Measurements from ENCODE around the gene ASTL.

ASTL gene

DNA sequence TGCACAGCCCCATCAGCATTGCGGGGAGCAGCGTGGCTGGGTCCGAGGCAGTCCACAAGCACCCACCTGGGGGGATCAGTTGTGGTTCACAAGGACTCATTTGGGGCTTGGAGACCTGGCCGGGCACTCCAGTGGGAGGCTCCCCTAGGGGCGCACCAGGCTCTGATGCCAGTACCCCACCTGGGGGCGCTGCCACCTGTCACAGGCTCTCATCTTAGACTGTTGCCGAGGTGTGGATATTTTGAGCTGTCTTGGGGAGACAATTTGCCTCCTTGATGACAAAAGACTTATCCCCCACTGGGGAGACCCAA, 25.0 kb downstream of the ASTL start:
- DNase-seq (ENCODE audit: low read depth, low spot score) = no peak

DNA sequence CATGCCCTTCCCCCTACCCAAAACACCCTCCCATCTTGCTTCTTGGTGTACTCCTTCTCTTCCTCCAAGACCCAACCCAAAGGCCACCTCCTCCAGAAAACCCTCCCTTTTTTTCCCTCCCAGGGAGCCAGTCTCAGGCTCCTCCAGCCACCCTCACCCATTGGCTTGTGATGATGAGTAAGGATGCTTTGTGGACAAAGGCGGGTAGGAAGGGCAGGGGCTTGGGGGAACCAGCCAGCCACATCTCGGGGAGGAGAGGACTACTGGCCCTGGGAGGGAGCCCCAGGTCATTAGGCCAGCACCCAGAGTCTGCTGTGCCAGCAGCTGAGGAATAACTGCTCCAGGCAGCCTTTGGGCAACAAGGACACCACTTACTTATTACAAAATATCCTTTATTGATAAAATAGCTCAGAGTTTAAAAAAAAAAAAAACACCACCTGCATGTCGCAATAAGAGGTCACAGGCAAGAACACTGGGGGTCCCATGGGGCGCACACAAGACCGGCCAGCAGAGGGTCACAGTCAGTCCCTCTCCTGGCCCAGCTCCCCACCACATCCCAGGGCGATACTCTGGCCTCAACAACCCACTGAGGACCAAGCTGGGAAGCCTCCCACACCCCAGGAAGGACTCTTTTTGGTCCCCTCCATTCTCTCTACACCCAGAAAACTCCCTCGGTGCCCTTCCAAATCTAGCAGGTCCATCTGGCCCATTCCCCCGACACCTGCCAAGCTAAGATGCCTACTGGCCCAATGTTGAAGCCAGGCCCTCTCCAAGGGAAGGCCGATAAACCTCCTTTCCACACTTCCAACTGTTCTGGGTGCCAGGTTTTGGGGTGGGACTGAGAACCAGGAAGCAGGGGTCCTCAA, 25.6 kb downstream of the ASTL start:
- no peak for DNase-seq (ENCODE audit: low read depth, low spot score)

GRCh38 chr2:96111823-96112500, 26.3 kb downstream of the ASTL start:
- no peak for DNase-seq (ENCODE audit: low read depth, low spot score)

DNA sequence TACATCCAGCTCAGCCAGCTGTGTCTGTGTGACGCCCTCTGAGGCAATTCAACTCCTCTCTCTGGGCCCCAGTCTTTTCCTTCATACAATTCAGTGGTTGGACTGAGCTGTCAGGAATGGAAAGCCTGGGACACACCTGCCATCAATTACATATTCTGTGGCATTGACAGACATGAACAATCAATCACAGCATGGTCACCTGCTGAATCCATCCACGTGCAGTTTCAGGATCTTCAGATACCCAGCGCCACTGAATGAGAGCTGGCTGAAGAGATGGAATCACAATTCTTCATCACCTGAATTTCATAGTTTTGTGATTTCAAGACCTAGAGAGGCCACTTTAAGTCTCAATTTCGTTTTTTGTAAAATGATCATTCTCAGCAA, 27.1 kb downstream of the ASTL start:
- DNase-seq (ENCODE audit: low read depth, low spot score) = no peak

DNA sequence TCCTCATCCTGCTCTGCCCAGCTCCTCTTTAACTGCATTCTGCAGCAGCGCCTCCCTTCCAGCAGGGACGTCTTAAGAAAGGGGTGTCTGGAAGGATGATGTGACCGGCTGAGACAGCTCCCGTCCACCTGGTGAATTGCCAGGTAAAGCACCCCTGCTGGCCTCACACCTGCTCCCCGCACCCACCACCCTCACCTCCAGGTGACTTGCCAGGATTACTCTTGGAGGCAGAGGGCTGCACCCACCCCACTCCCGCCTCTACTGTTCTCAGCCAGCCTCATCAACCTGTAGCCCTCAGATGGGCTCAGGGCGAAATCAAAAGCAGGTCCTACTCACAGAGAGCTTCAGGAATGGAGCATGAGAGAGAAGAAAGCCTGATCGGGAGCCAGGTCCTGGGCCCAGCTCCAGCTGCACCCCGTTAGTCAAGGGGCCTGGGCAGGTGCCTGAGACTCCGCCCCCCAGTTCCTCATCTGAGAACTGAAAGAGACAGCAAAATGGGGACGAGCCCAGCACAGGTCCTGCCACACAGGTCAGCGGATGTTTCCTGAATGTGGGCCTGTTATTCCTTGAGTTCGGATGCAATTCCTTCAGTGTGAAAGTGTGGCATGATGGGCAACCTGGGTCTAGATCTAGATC, 27.6 kb downstream of the ASTL start:
- DNase-seq (ENCODE audit: low read depth, low spot score) = no peak

DNA sequence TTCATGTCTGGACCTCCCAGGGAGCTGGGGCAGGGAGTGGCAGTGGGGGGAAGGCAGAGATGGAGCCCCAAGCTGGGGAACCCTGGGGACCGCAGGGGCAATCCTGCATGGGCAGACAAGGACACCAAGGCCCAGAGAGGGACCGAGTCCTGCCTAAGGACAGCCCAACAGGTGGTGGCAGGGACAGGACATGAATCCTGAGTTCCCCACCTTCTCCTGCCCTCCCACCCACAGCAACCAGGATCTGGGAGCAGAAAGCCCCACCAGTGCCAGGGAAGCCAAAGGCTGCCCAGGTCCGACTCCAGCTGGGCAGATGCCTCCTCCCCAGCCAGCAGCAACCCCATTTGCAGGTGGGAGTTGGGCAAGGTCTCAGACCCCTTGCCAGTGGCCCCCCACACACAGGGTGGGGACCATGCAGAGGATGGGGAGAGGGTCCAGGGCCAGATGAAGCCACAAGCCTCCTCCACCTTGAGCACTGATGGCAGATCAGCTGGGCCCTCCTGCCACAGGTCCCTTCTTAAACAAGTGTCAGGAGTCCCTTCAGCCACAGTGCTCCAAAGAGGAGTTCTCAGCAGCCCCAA, 28.3 kb downstream of the ASTL start:
- no peak for DNase-seq (ENCODE audit: low read depth, low spot score)

DNA sequence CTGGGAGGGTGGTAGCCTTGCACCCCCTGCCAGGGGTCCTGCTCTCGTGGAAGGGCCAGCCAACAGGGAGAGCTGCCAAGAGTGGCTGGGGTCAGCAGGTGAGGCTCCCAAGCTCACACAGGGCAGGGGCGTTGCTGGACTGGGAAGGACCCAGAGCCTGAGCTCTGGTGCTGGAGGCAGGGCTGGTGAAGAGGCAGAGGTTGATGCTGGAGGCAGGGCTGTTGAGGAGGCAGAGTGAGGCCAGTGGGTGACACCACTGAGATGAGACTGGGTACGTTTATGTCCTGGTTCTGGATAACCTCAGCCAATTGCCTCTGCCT, 29.0 kb downstream of the ASTL start:
- no peak for DNase-seq (ENCODE audit: low read depth, low spot score)

GRCh38 chr2:96108541-96109360, 29.6 kb downstream of the ASTL start:
- DNase-seq (ENCODE audit: low read depth, low spot score) = no peak

DNA sequence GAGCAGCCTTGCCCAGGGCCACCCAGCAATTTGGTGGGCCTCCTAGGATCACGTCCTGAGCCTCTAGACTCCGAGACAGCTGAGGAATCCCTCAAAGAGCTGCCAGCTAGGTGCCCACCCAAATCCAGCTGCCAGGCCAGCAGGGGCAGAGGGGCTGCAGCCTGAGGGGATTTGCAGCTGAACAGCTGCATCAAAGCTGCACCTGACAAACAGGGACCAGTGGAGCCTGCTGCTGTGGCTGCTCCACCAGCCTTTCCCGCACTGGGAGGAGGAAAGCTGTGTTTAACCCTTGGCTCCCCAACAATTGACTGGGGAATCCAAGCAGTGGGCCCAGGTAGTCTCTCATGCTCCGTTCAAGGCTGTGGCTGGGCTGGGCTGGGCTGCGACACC, 30.2 kb downstream of the ASTL start:
- no peak for DNase-seq (ENCODE audit: low read depth, low spot score)

GRCh38 chr2:96107708-96108065, 30.6 kb downstream of the ASTL start:
- DNase-seq (ENCODE audit: low read depth, low spot score) = no peak

- DNase-seq (ENCODE audit: low read depth, low spot score) = no peak
These were observed 31.2 kb downstream of the ASTL start for GRCh38 chr2:96106991-96107707.

DNA sequence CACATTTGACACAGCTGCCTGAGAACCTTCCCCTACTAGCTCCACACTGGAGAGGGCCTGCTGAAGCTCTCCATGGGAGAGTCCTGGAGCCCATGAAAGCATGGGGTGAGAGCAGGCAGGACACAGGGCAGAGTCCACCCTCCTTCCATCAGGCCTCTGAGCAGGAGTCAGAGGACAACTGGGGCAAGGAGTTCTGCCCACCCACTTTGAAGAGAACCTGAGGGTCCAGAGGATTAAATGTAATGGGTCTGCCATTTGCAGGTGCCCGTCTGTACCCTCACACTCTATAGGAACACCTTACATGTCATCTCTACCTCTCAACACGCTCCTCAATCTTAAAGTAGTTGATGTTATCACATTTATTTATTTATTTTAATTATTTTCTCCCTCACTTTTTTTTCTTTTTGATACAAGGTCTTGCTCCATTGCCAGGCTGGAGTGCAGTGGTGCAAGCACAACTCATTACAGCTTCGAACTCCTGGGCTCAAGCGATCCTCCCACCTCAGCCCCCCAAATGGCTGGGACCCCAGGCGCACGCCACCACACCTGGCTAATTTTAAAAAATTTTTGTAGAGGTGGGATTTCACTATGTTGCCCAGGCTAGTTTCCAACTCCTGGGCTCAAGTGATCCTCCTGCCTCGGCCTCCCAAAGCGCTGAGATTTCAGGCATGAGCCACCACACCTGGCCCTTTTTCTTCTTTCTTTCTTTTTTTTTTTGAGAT, 32.1 kb downstream of the ASTL start:
- no peak for DNase-seq (ENCODE audit: low read depth, low spot score)

DNA sequence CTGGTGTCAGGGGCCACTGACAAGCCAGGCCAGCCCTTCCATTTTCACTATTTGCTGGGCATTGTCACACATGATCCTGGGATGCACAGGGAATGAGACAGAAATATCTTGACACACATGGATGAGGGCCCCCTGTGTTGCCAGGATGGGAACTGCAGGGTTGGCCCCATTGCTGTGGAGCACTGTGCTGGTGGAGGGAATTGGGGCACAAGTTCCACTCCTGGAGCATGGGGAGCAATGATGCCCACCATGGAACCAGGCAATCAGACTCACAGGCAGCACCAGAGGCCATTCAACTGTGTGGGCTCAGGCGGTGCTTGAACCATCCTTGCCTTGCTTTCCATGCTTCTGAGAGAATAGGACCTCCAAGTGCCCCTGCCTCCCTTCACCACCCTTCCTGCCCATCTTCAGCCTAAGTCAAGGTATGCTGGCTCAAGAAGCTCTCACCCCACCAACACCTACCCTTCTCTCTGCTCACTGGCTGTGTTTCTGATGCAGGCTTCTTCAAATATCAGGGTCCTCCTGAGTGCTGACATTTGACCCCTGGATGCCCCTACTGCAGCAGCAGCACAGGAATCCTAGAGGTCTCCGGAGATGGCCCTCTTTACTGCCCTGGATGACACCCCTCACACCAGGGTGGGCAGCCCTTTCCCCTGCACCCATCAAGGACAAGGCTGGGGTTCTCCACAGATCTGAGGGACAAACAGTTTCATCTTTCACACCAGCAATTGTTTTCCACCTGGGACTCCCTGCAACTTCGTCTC, 33.0 kb downstream of the ASTL start:
- no peak for DNase-seq (ENCODE audit: low read depth, low spot score)

GRCh38 chr2:96104487-96104861, 33.8 kb downstream of the ASTL start:
- no peak for DNase-seq (ENCODE audit: low read depth, low spot score)

DNA sequence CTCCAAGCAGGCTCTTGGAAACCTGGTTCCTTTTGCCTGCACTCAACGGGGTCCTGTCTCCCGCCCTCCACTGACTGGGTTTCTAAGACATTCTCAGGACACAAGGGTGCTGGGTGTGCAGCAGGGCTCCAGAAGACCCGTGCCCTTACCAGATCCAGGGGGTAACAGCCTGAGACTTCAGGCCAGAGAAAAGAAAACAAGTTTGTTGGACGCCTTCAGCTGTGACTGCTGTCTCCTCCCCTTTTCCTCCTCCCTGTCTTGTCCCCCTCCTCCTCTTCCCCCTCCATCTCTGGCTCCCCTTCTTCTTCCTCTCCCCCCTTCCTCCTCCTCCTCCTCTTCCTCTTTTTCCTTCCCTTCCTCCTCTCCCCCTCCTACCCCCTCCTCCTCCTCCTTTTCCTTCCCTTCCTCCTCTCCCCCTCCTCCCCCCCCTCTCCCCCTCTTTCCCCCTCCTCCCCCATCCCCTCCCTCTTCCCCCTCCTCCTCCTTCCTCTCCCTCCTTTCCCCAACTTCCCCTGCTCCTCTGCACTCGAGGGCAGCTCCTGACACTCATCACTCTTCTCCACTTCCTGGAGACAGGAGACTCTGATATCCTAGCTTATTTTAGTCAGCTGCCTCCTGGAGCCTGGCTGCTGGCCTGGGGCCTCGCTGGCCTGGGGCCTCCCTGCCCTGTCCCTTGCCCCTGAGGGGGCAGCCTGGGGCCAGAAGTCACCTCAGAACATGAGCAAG, 34.4 kb downstream of the ASTL start:
- DNase-seq (ENCODE audit: low read depth, low spot score) = no peak

DNA sequence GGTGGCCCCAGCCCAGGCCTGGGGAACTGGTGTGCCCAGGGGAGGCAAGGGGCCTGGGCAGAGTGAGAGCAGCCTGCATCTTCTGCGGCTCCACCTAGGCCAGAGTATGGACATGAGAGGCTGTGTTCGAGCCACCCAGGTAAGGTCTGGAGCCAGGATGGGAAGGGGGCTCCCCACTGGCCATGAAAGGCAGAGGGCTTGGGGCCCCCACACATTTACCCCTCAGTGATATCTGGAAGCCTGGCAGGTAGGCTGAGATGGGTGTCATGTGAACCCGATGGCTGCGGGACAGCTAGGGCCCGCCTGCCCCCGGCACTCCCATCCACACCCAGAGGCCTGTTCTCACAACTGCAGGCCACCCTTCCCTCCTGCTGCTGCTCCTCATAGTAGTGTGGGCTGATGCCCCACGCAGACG, 35.1 kb downstream of the ASTL start:
- DNase-seq (ENCODE audit: low read depth, low spot score) = no peak

DNA sequence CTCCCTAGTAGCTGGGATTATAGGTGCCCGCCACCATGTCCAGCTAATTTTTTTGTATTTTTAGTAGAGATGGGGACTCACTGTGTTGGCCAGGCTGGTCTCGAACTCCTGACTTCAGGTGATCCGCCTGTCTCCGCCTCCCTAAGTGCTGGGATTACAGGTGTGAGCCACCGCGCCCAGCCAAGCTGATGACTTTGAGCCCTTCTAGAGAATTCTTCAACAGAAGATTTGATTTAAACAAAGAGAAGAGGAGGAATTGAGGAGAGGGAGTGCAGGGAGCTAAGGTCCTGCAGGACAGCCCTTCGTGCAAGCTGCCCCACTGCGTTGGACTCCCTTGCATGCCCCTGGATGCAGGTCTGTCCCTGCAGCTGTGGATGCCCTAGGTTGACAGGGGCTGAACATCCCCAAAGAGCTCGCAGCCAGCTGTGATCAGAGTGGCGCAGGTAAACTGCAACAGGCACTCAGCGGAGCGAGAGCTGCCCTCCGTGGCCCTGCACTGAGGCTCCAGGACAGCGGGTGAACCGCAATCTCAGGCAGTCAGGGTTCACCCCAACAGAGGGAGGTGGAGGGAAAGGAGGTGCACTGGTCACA, 35.6 kb downstream of the ASTL start:
- DNase-seq (ENCODE audit: low read depth, low spot score) = no peak

DNA sequence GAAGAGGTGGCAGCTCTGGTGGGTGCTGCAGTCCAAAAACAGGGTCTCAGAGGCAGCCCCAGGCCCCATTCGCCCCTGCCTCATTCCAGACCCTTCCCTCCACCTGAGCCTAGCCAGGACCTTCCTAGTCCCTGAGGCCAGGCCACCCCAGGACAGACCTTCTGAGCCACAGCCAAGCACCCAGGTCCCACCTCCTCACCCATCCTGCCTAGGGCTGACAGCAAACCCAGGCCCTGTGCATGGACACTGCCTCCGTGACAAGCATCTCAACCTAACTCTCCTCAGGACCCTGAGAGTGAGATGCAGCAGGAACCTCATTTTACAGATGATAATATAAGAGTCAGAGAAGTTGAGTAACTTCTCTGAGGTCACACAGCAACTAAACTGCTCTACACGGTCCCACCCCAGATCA, 37.4 kb downstream of the ASTL start:
- no peak for DNase-seq (ENCODE audit: low read depth, low spot score)

Data from smooth muscle cell of the brain vasculature (primary cell).